HepG2 (cell line): Measurements from ENCODE around the gene SOCS1. TPM values are rescaled to one million over a fixed set of nuclear protein-coding genes. Genes with fewer than 3 reads are reported as not detected.
A peak's percentile ranks its signal among the peaks of the same experiment; 100 is the strongest.

Experiments used
- CEBPB ChIP-seq: IDR thresholded peaks from 2 replicates; pipeline ENCODE4 v1.6.1; 2011; ENCODE audit warnings: low read depth, low read length, improper control_type of control experiment, borderline replicate concordance
- HDAC1 ChIP-seq: sonication (generic); formaldehyde crosslinking; IDR thresholded peaks from 2 replicates; pipeline ENCODE4 v1.5.1; 2020; ENCODE audit warnings: mild to moderate bottlenecking, missing genetic modification reagents
- HNF4A ChIP-seq: sonication (generic); formaldehyde crosslinking; IDR thresholded peaks from 2 replicates; pipeline ENCODE4 v1.4.0; 2020; ENCODE audit warnings: missing genetic modification reagents
- NKX3-1 ChIP-seq: sonication (generic); formaldehyde crosslinking; IDR thresholded peaks from 2 replicates; pipeline ENCODE4 v1.5.0; 2020; ENCODE audit warnings: missing genetic modification reagents
- SP1 ChIP-seq, 2 experiments: fragments of 450-650 bp in 1 of 2; sonication (generic) in 1 of 2; formaldehyde crosslinking in 1 of 2; IDR thresholded peaks; 2 replicates each; pipeline versions ENCODE4 v1.4.0 to v1.6.1; 2016 to 2020; ENCODE audit warnings: missing genetic modification reagents in 1 of 2
- ZNF207 ChIP-seq: fragments of 450-650 bp; IDR thresholded peaks from 2 replicates; pipeline ENCODE4 v1.6.1; 2016; ENCODE audit warnings: antibody characterized with exemption, borderline replicate concordance
- ZNF329 ChIP-seq: sonication (generic); formaldehyde crosslinking; IDR thresholded peaks from 2 replicates; pipeline ENCODE4 v1.9.0; 2021; ENCODE audit warnings: low read depth, mild to moderate bottlenecking, missing genetic modification reagents
- ZNF746 ChIP-seq: sonication (generic); formaldehyde crosslinking; IDR thresholded peaks from 2 replicates; pipeline ENCODE4 v1.8.0; 2022; ENCODE audit warnings: mild to moderate bottlenecking, missing genetic modification reagents
- ZNF788 ChIP-seq: sonication (generic); formaldehyde crosslinking; IDR thresholded peaks from 2 replicates; pipeline ENCODE4 v1.5.0; 2020; ENCODE audit warnings: mild to moderate bottlenecking, missing genetic modification reagents, borderline replicate concordance
- polyA plus RNA-seq, 8 experiments: library from polyadenylated mRNA; depleted of rRNA in 3 of 8; stranded (reverse) in 7 of 8; unstranded in 1 of 8; fragments of >200 nt; fragmentation: Illumina TruSeq in 4 of 8; extraction: Trizol in 4 of 8; gene quantifications; 2 replicates each; pipeline versions ENCODE4 v1.2.1 to v1.2.3, GENCODE V29; 2011 to 2016; ENCODE audit warnings: low read depth in 4 of 8, missing spikeins in 1 of 8, mixed read lengths in 1 of 8; ENCODE audit not compliant: insufficient read depth in 1 of 8
- total RNA-seq, 5 experiments: library from RNA; depleted of rRNA; stranded (reverse); fragments of >200 nt; fragmentation: Illumina TruSeq; extraction: Trizol; gene quantifications; 2 replicates each; pipeline ENCODE4 v1.2.3, GENCODE V29; 2016; ENCODE audit warnings: low read depth in 1 of 5
- TF ChIP-seq, protein P1 (sequence below): sonication (generic); formaldehyde crosslinking; IDR thresholded peaks from 2 replicates; pipeline ENCODE4 v1.4.0; 2020; ENCODE audit warnings: missing genetic modification reagents
- TF ChIP-seq, protein P2 (sequence below): sonication (generic); formaldehyde crosslinking; IDR thresholded peaks from 2 replicates; pipeline ENCODE4 v1.9.0; 2021; ENCODE audit warnings: missing genetic modification reagents, borderline replicate concordance
- TF ChIP-seq, protein P3 (sequence below): sonication (generic); formaldehyde crosslinking; IDR thresholded peaks from 2 replicates; pipeline ENCODE4 v1.5.1; 2020; ENCODE audit warnings: missing genetic modification reagents, mild to moderate bottlenecking, borderline replicate concordance
- TF ChIP-seq, protein P4 (sequence below): sonication (generic); formaldehyde crosslinking; IDR thresholded peaks from 2 replicates; pipeline ENCODE4 v1.8.1; 2022; ENCODE audit warnings: low read depth, mild to moderate bottlenecking, missing genetic modification reagents

Gene SOCS1
- total and polyA plus RNA-seq, 2 of the 13 experiments (the other 11 are each of a cell fraction or from before 2014, with no cell fraction given): 5.3 to 6.3 TPM

DNA sequence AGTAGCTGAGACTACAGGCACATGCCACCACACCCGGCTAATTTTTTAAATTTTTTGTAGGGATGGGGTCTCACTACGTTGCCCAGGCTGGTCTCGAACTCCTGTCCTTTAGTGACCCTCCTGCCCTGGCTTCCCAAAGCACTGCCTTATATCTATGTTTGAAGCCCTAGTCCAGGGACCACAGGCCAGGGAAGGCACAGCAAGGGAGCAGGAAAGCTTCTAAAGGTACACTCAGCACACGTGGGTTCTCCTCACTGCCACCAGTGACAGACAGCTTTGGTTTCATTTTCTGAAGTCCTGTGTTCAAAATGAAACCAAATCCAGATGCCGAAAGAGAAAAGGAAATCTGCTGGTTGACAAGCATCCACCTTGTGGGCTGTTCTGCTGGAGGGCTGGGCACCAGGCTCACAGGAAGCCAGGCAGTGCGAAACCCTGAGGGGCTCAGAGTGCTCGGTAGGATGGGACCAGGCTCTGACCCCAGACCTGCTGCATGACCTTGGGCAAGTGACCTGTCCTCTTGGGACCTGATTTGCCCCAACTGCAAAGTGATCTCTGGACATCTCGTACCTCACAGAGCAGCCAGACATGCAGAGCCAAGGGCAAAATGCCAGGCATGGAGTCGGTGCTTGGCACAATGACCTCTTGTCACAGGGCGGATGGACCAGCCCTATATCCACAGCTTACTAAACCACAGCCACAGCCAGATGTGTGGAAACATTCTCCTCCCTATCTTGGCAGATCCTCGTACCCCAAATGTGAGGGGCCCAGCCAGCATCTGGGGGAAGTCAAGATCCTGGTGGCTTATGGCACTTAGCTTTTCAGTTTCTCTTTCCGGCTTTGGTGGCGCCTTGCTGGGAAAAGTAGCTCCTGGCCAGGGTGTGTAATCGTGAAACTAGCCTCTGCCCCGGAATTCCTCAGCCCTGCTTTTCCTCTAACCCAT is 2.8 kb upstream of the SOCS1 start (continued):
- TF ChIP-seq ZNF788 (CRISPR knock-in tag): no peak
- TF ChIP-seq HNF4A (CRISPR knock-in tag): peak; percentile 90
- TF ChIP-seq, protein P1, sequence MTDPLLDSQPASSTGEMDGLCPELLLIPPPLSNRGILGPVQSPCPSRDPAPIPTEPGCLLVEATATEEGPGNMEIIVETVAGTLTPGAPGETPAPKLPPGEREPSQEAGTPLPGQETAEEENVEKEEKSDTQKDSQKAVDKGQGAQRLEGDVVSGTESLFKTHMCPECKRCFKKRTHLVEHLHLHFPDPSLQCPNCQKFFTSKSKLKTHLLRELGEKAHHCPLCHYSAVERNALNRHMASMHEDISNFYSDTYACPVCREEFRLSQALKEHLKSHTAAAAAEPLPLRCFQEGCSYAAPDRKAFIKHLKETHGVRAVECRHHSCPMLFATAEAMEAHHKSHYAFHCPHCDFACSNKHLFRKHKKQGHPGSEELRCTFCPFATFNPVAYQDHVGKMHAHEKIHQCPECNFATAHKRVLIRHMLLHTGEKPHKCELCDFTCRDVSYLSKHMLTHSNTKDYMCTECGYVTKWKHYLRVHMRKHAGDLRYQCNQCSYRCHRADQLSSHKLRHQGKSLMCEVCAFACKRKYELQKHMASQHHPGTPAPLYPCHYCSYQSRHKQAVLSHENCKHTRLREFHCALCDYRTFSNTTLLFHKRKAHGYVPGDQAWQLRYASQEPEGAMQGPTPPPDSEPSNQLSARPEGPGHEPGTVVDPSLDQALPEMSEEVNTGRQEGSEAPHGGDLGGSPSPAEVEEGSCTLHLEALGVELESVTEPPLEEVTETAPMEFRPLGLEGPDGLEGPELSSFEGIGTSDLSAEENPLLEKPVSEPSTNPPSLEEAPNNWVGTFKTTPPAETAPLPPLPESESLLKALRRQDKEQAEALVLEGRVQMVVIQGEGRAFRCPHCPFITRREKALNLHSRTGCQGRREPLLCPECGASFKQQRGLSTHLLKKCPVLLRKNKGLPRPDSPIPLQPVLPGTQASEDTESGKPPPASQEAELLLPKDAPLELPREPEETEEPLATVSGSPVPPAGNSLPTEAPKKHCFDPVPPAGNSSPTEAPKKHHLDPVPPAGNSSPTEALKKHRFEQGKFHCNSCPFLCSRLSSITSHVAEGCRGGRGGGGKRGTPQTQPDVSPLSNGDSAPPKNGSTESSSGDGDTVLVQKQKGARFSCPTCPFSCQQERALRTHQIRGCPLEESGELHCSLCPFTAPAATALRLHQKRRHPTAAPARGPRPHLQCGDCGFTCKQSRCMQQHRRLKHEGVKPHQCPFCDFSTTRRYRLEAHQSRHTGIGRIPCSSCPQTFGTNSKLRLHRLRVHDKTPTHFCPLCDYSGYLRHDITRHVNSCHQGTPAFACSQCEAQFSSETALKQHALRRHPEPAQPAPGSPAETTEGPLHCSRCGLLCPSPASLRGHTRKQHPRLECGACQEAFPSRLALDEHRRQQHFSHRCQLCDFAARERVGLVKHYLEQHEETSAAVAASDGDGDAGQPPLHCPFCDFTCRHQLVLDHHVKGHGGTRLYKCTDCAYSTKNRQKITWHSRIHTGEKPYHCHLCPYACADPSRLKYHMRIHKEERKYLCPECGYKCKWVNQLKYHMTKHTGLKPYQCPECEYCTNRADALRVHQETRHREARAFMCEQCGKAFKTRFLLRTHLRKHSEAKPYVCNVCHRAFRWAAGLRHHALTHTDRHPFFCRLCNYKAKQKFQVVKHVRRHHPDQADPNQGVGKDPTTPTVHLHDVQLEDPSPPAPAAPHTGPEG: no peak
- TF ChIP-seq CEBPB: no peak
- TF ChIP-seq ZNF207: no peak
- TF ChIP-seq, protein P2, sequence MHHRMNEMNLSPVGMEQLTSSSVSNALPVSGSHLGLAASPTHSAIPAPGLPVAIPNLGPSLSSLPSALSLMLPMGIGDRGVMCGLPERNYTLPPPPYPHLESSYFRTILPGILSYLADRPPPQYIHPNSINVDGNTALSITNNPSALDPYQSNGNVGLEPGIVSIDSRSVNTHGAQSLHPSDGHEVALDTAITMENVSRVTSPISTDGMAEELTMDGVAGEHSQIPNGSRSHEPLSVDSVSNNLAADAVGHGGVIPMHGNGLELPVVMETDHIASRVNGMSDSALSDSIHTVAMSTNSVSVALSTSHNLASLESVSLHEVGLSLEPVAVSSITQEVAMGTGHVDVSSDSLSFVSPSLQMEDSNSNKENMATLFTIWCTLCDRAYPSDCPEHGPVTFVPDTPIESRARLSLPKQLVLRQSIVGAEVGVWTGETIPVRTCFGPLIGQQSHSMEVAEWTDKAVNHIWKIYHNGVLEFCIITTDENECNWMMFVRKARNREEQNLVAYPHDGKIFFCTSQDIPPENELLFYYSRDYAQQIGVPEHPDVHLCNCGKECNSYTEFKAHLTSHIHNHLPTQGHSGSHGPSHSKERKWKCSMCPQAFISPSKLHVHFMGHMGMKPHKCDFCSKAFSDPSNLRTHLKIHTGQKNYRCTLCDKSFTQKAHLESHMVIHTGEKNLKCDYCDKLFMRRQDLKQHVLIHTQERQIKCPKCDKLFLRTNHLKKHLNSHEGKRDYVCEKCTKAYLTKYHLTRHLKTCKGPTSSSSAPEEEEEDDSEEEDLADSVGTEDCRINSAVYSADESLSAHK (CRISPR knock-in tag): no peak
- no peak for TF ChIP-seq ZNF746 (CRISPR knock-in tag)
- TF ChIP-seq, protein P3, sequence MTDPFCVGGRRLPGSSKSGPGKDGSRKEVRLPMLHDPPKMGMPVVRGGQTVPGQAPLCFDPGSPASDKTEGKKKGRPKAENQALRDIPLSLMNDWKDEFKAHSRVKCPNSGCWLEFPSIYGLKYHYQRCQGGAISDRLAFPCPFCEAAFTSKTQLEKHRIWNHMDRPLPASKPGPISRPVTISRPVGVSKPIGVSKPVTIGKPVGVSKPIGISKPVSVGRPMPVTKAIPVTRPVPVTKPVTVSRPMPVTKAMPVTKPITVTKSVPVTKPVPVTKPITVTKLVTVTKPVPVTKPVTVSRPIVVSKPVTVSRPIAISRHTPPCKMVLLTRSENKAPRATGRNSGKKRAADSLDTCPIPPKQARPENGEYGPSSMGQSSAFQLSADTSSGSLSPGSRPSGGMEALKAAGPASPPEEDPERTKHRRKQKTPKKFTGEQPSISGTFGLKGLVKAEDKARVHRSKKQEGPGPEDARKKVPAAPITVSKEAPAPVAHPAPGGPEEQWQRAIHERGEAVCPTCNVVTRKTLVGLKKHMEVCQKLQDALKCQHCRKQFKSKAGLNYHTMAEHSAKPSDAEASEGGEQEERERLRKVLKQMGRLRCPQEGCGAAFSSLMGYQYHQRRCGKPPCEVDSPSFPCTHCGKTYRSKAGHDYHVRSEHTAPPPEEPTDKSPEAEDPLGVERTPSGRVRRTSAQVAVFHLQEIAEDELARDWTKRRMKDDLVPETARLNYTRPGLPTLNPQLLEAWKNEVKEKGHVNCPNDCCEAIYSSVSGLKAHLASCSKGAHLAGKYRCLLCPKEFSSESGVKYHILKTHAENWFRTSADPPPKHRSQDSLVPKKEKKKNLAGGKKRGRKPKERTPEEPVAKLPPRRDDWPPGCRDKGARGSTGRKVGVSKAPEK: no peak
- TF ChIP-seq, protein P4, sequence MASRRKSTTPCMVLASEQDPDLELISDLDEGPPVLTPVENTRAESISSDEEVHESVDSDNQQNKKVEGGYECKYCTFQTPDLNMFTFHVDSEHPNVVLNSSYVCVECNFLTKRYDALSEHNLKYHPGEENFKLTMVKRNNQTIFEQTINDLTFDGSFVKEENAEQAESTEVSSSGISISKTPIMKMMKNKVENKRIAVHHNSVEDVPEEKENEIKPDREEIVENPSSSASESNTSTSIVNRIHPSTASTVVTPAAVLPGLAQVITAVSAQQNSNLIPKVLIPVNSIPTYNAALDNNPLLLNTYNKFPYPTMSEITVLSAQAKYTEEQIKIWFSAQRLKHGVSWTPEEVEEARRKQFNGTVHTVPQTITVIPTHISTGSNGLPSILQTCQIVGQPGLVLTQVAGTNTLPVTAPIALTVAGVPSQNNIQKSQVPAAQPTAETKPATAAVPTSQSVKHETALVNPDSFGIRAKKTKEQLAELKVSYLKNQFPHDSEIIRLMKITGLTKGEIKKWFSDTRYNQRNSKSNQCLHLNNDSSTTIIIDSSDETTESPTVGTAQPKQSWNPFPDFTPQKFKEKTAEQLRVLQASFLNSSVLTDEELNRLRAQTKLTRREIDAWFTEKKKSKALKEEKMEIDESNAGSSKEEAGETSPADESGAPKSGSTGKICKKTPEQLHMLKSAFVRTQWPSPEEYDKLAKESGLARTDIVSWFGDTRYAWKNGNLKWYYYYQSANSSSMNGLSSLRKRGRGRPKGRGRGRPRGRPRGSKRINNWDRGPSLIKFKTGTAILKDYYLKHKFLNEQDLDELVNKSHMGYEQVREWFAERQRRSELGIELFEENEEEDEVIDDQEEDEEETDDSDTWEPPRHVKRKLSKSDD (CRISPR knock-in tag): no peak
- no peak for TF ChIP-seq SP1 (IDR thresholded peaks at IDR 0.05)
- no peak for TF ChIP-seq SP1 (CRISPR knock-in tag; IDR thresholded peaks at IDR 0.05)
- TF ChIP-seq NKX3-1 (CRISPR knock-in tag): no peak
- peak; percentile 83 for TF ChIP-seq HDAC1 (CRISPR knock-in tag)
- no peak for TF ChIP-seq ZNF329 (CRISPR knock-in tag)
